ENCODE data around the gene FRMD8. TPM values are rescaled to one million over a fixed set of nuclear protein-coding genes. Genes with fewer than 3 reads are reported as not detected.
"Not testable (repeated sequence)": the region's sequence is repeated elsewhere in the genome, so short reads cannot be mapped to it uniquely, and the experiment has no call there.

FRMD8 gene
- total RNA-seq, 2 experiments from 2014 or later = 53.9 to 61.3 TPM

DNA sequence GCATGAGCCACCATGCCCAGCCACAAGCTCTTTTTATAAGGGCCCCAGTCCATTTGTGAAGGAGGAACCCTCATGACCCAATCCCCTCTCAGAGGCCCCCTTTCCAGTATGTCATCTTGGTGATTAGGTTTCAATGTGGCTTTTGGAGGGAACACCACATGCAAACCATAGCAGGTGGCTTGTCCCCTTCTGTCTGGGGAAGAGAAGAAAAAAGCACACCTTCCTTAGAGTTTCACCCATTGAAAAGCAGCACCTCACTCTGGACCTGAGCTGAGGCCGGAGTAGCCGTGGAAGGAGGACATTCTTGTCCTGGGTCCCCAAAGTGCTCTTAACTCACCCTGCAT is 61.6 kb downstream of the FRMD8 start:
- DNase-seq = no peak
- Mint-ChIP-seq H3K4me3 (peak overlapping the region; percentile 10), H3K4me1 (peaks cover 12% of the 10 kb centered on the region), H3K27me3 (no peaks in the 10 kb centered on the region), H3K36me3 (ENCODE audit: low read depth) (peaks cover 10% of the 10 kb centered on the region), H3K9me3 (peaks cover 2% of the 10 kb centered on the region), H3K27ac (peak overlapping the region; percentile 55)
- ChIA-PET CTCF (interaction anchor here (1.4 kb wide), 1 partner anchor 31 kb away, joined by 4 read pairs; no protein-coding TSS in a partner anchor), POLR2A (interaction anchor here (0.6 to 11.5 kb wide), 11 partner anchors 11 to 56 kb away, joined by 3 to 261 read pairs (median 15); partner anchors contain the start of genes MALAT1 and NEAT1)

DNA sequence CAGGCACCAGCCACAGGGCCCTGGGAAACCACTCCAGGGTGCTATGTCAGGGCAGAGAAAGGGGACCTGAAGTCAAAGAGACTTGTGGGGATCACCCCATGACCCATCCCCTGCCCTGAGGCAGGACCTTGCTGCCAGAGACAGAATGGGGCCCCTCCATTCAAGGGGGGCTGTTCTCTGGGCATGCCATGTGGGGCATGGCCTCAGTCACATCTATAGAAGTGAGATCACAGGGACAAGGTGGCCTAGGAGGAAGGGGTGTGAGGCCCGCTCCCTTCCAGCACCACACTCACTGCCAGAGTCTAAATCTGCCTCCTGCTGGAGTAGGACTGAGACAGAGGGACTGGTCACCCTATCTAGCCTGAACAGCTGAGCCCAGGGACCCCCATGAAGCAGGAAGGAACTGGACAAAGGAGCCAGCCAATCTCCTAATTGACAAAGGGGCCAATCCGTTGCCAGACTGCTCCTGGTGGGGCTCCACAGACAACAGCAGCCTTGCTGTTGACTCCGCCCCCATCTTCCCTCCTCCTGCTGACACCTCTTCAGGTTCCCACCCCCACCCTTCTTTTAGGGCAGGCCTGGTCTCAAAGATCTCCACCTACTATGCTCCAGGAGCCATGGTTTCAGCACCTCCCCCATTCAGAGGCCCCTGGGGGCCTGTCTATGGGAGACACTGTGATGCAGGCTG is 62.1 kb downstream of the FRMD8 start:
- CTCF ChIA-PET = interaction anchor here (0.8 kb wide), 1 partner anchor 61 kb away, joined by 3 read pairs; no protein-coding TSS in a partner anchor
- Mint-ChIP-seq H3K4me3 (peak overlapping the region; percentile 10), H3K27ac (peak overlapping the region; percentile 55), H3K27me3 (no peaks in the 10 kb centered on the region), H3K4me1 (peaks cover 8% of the 10 kb centered on the region), H3K36me3 (ENCODE audit: low read depth) (peaks cover 6% of the 10 kb centered on the region), H3K9me3 (peaks cover 2% of the 10 kb centered on the region)
- POLR2A ChIA-PET = interaction anchor here (1.3 to 11.5 kb wide), 9 partner anchors 9 to 59 kb away, joined by 3 to 261 read pairs (median 24); partner anchors contain the start of genes MALAT1 and NEAT1
- DNase-seq = no peak

DNA sequence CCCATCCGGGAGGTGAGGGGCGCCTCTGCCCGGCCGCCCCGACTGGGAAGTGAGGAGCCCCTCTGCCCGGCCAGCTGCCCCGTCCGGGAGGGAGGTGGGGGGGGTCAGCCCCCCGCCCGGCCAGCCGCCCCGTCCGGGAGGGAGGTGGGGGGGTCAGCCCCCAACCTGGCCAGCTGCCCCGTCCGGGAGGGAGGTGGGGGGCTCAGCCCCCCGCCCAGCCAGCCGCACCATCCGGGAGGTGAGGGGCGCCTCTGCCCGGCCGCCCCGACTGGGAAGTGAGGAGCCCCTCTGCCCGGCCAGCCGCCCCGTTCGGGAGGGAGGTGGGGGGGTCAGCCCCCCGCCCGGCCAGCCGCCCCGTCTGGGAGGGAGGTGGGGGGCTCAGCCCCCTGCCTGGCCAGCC is 64.9 kb downstream of the FRMD8 start:
- H3K27ac Mint-ChIP-seq; H3K36me3 Mint-ChIP-seq (ENCODE audit: low read depth); DNase-seq; H3K4me3 Mint-ChIP-seq; POLR2A ChIA-PET; H3K27me3 Mint-ChIP-seq; CTCF ChIA-PET; H3K9me3 Mint-ChIP-seq: not testable (repeated sequence)
- H3K4me1 Mint-ChIP-seq = peaks cover 20% of the 10 kb centered on the region

GRCh38 chr11:65452259-65452658 is 65.8 kb downstream of the FRMD8 start:
- CTCF ChIA-PET = not testable (repeated sequence)

DNA sequence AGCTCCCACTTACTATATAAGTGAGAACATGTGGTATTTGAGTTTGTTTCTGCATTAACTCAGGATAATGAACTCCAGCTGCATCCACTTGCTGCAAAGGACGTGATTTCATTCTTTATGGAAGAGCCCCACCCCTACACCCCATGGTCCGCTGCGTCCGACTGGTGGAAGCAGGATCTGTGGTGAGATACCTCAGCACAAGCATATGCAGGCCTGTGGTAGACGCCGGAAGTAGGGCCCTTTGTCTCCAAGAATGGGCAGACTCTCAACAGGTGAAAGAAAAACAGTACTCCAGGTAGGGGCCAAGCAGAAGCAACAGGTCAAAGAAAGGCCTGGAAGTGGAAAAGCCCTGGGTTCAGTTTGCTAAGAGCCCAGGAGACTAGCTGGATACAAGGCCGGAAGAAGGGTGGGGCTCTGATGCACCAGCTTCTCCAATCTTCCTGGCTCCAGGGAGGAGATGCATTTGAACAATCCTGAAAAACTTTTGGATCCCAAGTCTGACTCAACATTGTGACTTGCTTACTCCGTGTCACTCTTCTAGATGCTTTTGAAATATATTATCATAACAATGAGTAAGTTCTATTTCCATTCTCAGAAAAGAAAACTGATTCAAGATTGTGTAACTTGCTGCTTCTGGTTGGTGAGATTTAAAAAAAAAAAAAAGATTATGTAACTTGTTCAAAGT is 66.5 kb downstream of the FRMD8 start:
- H3K4me3 Mint-ChIP-seq = no peak overlapping the region
- H3K36me3 Mint-ChIP-seq (ENCODE audit: low read depth) = peaks cover 4% of the 10 kb centered on the region
- ChIA-PET POLR2A (interaction anchor here (0.9 to 2.5 kb wide), 5 partner anchors 9 to 45 kb away, joined by 3 to 10 read pairs (median 3); partner anchors contain the start of gene MALAT1), CTCF (no interaction called here)
- H3K27me3 Mint-ChIP-seq = no peaks in the 10 kb centered on the region
- no peak overlapping the region for H3K27ac Mint-ChIP-seq
- peaks cover 27% of the 10 kb centered on the region for H3K4me1 Mint-ChIP-seq
- DNase-seq = no peak
- peaks cover 2% of the 10 kb centered on the region for H3K9me3 Mint-ChIP-seq

More at GRCh38 chr11:65452259-65452658, 65.8 kb downstream of the FRMD8 start:
- not testable (repeated sequence) for H3K9me3 Mint-ChIP-seq; DNase-seq; H3K36me3 Mint-ChIP-seq (ENCODE audit: low read depth); H3K27ac Mint-ChIP-seq; H3K27me3 Mint-ChIP-seq; H3K4me3 Mint-ChIP-seq
- peaks cover 25% of the 10 kb centered on the region for H3K4me1 Mint-ChIP-seq
- POLR2A ChIA-PET = interaction anchor here (0.9 to 2.5 kb wide), 5 partner anchors 9 to 46 kb away, joined by 3 to 10 read pairs (median 3); partner anchors contain the start of gene MALAT1

DNA sequence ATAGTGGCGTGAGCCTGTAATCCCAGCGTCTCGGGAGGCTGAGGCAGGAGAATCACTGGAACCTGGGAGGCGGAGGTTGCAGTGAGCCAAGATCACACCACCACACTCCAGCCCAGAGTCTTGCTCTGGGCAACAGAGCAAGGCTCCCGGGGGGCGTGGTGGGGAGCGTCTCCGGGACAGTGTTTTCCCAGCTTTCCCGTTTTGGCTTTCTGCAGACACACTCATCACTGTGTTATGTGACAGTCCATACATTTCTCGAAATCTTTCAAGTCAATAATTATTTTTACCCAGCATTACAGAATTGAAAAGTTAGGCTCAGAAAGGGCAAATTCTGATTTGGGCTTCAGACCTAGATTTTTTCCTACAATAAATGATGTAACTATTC is 67.9 kb downstream of the FRMD8 start:
- Mint-ChIP-seq H3K27me3 (no peaks in the 10 kb centered on the region), H3K36me3 (ENCODE audit: low read depth) (peaks cover 6% of the 10 kb centered on the region), H3K4me3 (peak overlapping the region; percentile 91), H3K4me1 (peaks cover 29% of the 10 kb centered on the region), H3K9me3 (peaks cover 1% of the 10 kb centered on the region), H3K27ac (no peak overlapping the region)
- POLR2A ChIA-PET = interaction anchor here (0.7 to 2.5 kb wide), 8 partner anchors 10 to 44 kb away, joined by 3 to 10 read pairs (median 3); partner anchors contain the start of gene MALAT1
- DNase-seq = no peak
- CTCF ChIA-PET = interaction anchor here (1.2 kb wide), 1 partner anchor 38 kb away, joined by 3 read pairs; no protein-coding TSS in a partner anchor

DNA sequence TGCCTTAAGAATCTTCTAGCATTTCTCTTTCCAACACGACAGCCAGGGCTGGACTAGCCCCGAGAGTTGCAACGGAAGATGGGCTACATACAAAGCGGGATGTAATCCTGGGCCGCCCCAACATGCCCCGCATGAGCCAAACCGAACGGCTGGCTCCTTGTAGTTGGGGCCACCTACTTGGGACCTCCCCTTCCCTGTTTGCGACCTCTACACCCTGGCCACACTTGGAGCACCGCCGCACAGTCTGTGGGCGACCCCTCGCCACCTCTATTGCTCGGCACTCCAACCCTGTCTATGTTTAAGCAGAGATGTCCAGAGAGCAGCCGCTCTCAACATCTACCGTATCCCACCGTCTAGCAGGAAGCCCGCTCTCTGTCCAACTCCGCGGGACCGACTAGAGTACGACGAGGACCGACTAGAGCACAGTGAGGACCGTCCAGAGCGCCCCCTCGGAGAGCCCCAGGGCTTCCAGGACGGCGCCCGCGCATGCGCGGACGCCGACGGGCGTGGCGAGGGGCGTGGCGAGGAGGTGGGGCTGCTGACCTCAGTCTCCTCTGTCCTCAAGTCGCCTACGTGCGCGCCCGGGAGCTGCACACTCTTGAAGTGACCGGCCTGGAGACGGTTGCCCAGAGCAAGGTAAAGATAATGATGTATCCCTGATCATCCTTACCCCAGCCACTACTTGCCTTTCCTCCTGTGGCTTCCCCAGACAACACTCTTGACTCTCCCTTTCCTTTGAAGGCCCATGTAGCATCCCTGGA is 68.4 kb downstream of the FRMD8 start:
- H3K9me3 Mint-ChIP-seq = no peaks in the 10 kb centered on the region
- H3K27ac Mint-ChIP-seq = peak overlapping the region; percentile 80
- H3K4me3 Mint-ChIP-seq = peak overlapping the region; percentile 91
- ChIA-PET CTCF (interaction anchor here (1.2 kb wide), 1 partner anchor 39 kb away, joined by 3 read pairs; no protein-coding TSS in a partner anchor), POLR2A (interaction anchor here (0.7 to 2.5 kb wide), 10 partner anchors 9 to 54 kb away, joined by 3 to 9 read pairs (median 4); partner anchors contain the start of gene MALAT1)
- H3K36me3 Mint-ChIP-seq (ENCODE audit: low read depth) = peaks cover 8% of the 10 kb centered on the region
- H3K4me1 Mint-ChIP-seq = peaks cover 32% of the 10 kb centered on the region
- H3K27me3 Mint-ChIP-seq = no peaks in the 10 kb centered on the region
- peak; percentile 88 for DNase-seq

- Mint-ChIP-seq H3K27me3 (peaks cover 1% of the 10 kb centered on the region), H3K36me3 (ENCODE audit: low read depth) (peaks cover 8% of the 10 kb centered on the region), H3K9me3 (no peaks in the 10 kb centered on the region), H3K27ac (no peak overlapping the region), H3K4me1 (peaks cover 34% of the 10 kb centered on the region), H3K4me3 (peak overlapping the region; percentile 66)
- ChIA-PET POLR2A (interaction anchor here (1.2 kb wide), 1 partner anchor 52 kb away, joined by 4 read pairs; no protein-coding TSS in a partner anchor), CTCF (no interaction called here)
- no peak for DNase-seq
These were observed 70.0 kb downstream of the FRMD8 start for GRCh38 chr11:65456418-65456817.

DNA sequence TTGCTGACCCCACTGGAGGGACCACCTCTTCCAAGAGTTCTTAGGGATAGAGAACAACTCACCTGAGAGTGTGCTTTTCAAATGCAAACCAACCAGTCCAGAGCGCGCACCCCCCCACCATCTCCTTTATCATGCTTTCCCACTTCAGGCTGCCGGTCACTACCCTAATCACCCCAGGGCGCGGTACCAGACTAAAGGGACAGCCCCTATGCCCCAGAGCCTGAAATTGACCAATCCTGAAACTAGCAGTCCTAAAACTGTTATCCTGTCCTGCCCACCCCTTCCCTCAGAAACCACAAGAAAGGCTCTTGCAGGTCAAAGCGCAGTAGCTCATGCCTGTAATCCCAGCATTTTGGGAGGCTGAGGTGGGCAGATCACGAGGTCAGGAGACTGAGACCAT is 73.1 kb downstream of the FRMD8 start:
- peaks cover 1% of the 10 kb centered on the region for H3K27me3 Mint-ChIP-seq
- H3K27ac Mint-ChIP-seq = no peak overlapping the region
- H3K4me3 Mint-ChIP-seq = no peak overlapping the region
- no peaks in the 10 kb centered on the region for H3K9me3 Mint-ChIP-seq
- ChIA-PET CTCF (interaction anchor here (1.2 to 1.5 kb wide), 2 partner anchors 9 to 10 kb away, joined by 3 to 4 read pairs; no protein-coding TSS in a partner anchor), POLR2A (interaction anchor here (0.6 to 3.3 kb wide), 6 partner anchors 13 to 43 kb away, joined by 3 to 11 read pairs (median 4); partner anchors contain the start of gene MALAT1)
- peaks cover 8% of the 10 kb centered on the region for H3K36me3 Mint-ChIP-seq (ENCODE audit: low read depth)
- DNase-seq = no peak
- H3K4me1 Mint-ChIP-seq = peaks cover 28% of the 10 kb centered on the region

Other genes with a start within 250 kb of the FRMD8 start
- not detected for gene SPDYC, start 216.4 kb upstream of the FRMD8 start, total RNA-seq
- gene CAPN1, start 204.7 kb upstream of the FRMD8 start, total RNA-seq = 100 to 1,000 TPM; 164 to 167 TPM
- gene POLA2, start 124.7 kb upstream of the FRMD8 start, total RNA-seq = 10 to 100 TPM; 42.0 to 51.1 TPM
- gene CDC42EP2, start 71.8 kb upstream of the FRMD8 start, total RNA-seq = under 1 TPM; 0.38 to 0.70 TPM
- gene DPF2, start 52.8 kb upstream of the FRMD8 start, total RNA-seq = 10 to 100 TPM; 80.7 to 82.0 TPM
- under 1 TPM; 0.58 to 0.88 TPM for gene TIGD3, start 31.9 kb upstream of the FRMD8 start, total RNA-seq
- 10 to 100 TPM; 19.4 to 19.8 TPM for gene SLC25A45, start 4.0 kb upstream of the FRMD8 start, total RNA-seq
- gene NEAT1, start 36.2 kb downstream of the FRMD8 start, total RNA-seq = 1,000 to 10,000 TPM; 1,222 to 1,245 TPM
- gene MALAT1, start 112.4 kb downstream of the FRMD8 start, total RNA-seq = 1,000 to 10,000 TPM; 7,674 to 7,759 TPM
- gene SCYL1, start 138.4 kb downstream of the FRMD8 start, total RNA-seq = 10 to 100 TPM; 56.9 to 58.5 TPM
- gene LTBP3, start 171.7 kb downstream of the FRMD8 start, total RNA-seq = 10 to 100 TPM; 55.4 to 60.0 TPM
- 10 to 100 TPM; 25.3 to 27.8 TPM for gene ZNRD2, start 183.8 kb downstream of the FRMD8 start, total RNA-seq
- 10 to 100 TPM; 45.6 to 48.0 TPM for gene FAM89B, start 185.9 kb downstream of the FRMD8 start, total RNA-seq
- 100 to 1,000 TPM; 118 to 119 TPM for gene EHBP1L1, start 189.4 kb downstream of the FRMD8 start, total RNA-seq
- 1 to 10 TPM in 1 of 2 experiments, under 1 TPM in 1; 0.80 to 1.0 TPM for gene KCNK7, start 209.2 kb downstream of the FRMD8 start, total RNA-seq
- gene MAP3K11, start 227.6 kb downstream of the FRMD8 start, total RNA-seq = 10 to 100 TPM; 67.2 to 71.8 TPM
- 10 to 100 TPM; 39.8 to 40.3 TPM for gene PCNX3, start 229.1 kb downstream of the FRMD8 start, total RNA-seq

Data from activated CD4-positive, alpha-beta memory T cell treated with anti-CD3 and anti-CD28 coated beads, Interleukin-2, amount 10 ng/mL, durations not matched to agents 7 days and 5 days (primary cell).